ENCODE measurements around the gene DGKK. TPM values are rescaled to one million over a fixed set of nuclear protein-coding genes. Genes with fewer than 3 reads are reported as not detected.

The DGKK gene
- total RNA-seq, 4 donors from 2014 or later, result not detected

- TF ChIP-seq CTCF (IDR thresholded peaks at IDR 0.05; ENCODE audit: low read depth), result no peak
These were observed 20.3 kb downstream of the DGKK start for GRCh38 chrX:50450324-50450723.

GRCh38 chrX:50448565-50448964, 22.1 kb downstream of the DGKK start:
- TF ChIP-seq CTCF (IDR thresholded peaks at IDR 0.05; ENCODE audit: low read depth), result no peak

- no peak for TF ChIP-seq CTCF (IDR thresholded peaks at IDR 0.05; ENCODE audit: low read depth)
These were observed 23.1 kb downstream of the DGKK start for GRCh38 chrX:50447535-50447934.

- TF ChIP-seq CTCF (IDR thresholded peaks at IDR 0.05; ENCODE audit: low read depth), result no peak
These were observed 28.1 kb downstream of the DGKK start for GRCh38 chrX:50442426-50443116.

GRCh38 chrX:50436797-50437196, 33.8 kb downstream of the DGKK start:
- no peak for TF ChIP-seq CTCF (IDR thresholded peaks at IDR 0.05; ENCODE audit: low read depth)

- no peak for TF ChIP-seq CTCF (IDR thresholded peaks at IDR 0.05; ENCODE audit: low read depth)
These were observed 37.8 kb downstream of the DGKK start for GRCh38 chrX:50432829-50433289.

GRCh38 chrX:50431623-50432022, 39.0 kb downstream of the DGKK start:
- TF ChIP-seq CTCF (IDR thresholded peaks at IDR 0.05; ENCODE audit: low read depth), result no peak

Measured in subcutaneous adipose tissue (tissue), 4 donors.